A673 (cell line): ENCODE measurements around the gene DYNLT5.

ENCODE experiments used
- CTCF ChIP-seq: fragments of 300-800, 200-600 bp; sonication (generic); conservative IDR thresholded peaks from 2 replicates; pipeline ENCODE4 v1.5.1; 2017; ENCODE audit warnings: low read depth, mild to moderate bottlenecking, antibody characterized with exemption, low read length, moderate library complexity, mixed read lengths
- EZH2 ChIP-seq: fragments of 200-600 bp; sonication (generic); IDR thresholded peaks from 2 replicates; pipeline ENCODE4 v1.6.1; 2017; ENCODE audit warnings: borderline replicate concordance, low read depth, mild to moderate bottlenecking, mixed read lengths, antibody characterized with exemption, low read length; ENCODE audit not compliant: poor library complexity, severe bottlenecking

- TF ChIP-seq EZH2 (no peak), CTCF (0 out of 2 replicates have a peak, but pooled peaks have one; percentile 22)
Measured at GRCh38 chr1:66761221-66761620, 9.0 kb downstream of the DYNLT5 start.
